SKM-1 (cell line): ENCODE measurements around the gene NT5DC1.
A peak's percentile ranks its signal among the peaks of the same experiment; 100 is the strongest.

Experiments used
- DNase-seq: peaks from one replicate; lab custom pipeline; 2025; ENCODE audit not compliant: unreplicated experiment; lab: John Stamatoyannopoulos, UW

NT5DC1 gene

GRCh38 chr6:116234689-116235088, 134.0 kb downstream of the NT5DC1 start:
- no peak for DNase-seq

GRCh38 chr6:116238083-116238482, 137.4 kb downstream of the NT5DC1 start:
- no peak for DNase-seq

- DNase-seq = no peak
These were observed 138.6 kb downstream of the NT5DC1 start for GRCh38 chr6:116239256-116239655.

GRCh38 chr6:116239856-116240255, 139.2 kb downstream of the NT5DC1 start:
- no peak for DNase-seq

GRCh38 chr6:116244284-116244683, 143.6 kb downstream of the NT5DC1 start:
- no peak for DNase-seq

GRCh38 chr6:116246089-116246488, 145.4 kb downstream of the NT5DC1 start:
- DNase-seq = no peak

GRCh38 chr6:116247285-116247684, 146.6 kb downstream of the NT5DC1 start:
- peak; percentile 8 for DNase-seq

GRCh38 chr6:116248577-116248976, 147.9 kb downstream of the NT5DC1 start:
- DNase-seq = no peak

GRCh38 chr6:116251568-116252384, 151.1 kb downstream of the NT5DC1 start:
- DNase-seq = no peak

GRCh38 chr6:116253188-116253504, 152.5 kb downstream of the NT5DC1 start:
- DNase-seq = no peak

- peak; percentile 87 for DNase-seq
These were observed 153.0 kb downstream of the NT5DC1 start, which contains the start of gene TSPYL4 for GRCh38 chr6:116253505-116254296. Gene TSPYL4, minus strand, starts transcription at chr6:116254075. Its CDS starts 67 bp downstream, at chr6:116254008.

GRCh38 chr6:116254297-116255056, 153.8 kb downstream of the NT5DC1 start:
- no peak for DNase-seq

- DNase-seq = no peak
These were observed 154.7 kb downstream of the NT5DC1 start for GRCh38 chr6:116255246-116255800.

- DNase-seq = no peak
These were observed 156.0 kb downstream of the NT5DC1 start for GRCh38 chr6:116256694-116257093.

GRCh38 chr6:116258520-116258919, 157.9 kb downstream of the NT5DC1 start:
- DNase-seq = no peak

- DNase-seq = no peak
These were observed 162.7 kb downstream of the NT5DC1 start for GRCh38 chr6:116263353-116263752.

GRCh38 chr6:116265041-116265829, 164.6 kb downstream of the NT5DC1 start:
- no peak for DNase-seq

- no peak for DNase-seq
These were observed 166.2 kb downstream of the NT5DC1 start for GRCh38 chr6:116266803-116267202.

- DNase-seq = no peak
These were observed 167.4 kb downstream of the NT5DC1 start for GRCh38 chr6:116267836-116268588.
